Activated CD4-positive, alpha-beta T cell treated with anti-CD3 and anti-CD28 coated beads, Interleukin-2, Interleukin-6, amounts not matched to agents 100 ng/mL and 50 ng/mL, durations not matched to agents 16 hours and 8 hours (primary cell): ENCODE measurements around the gene KRTAP16-1.
"Not testable (repeated sequence)": the region's sequence is repeated elsewhere in the genome, so short reads cannot be mapped to it uniquely, and the experiment has no call there.

Experiments
- DNase-seq: peaks from one replicate; pipeline ENCODE4 v3.0.0-alpha.2; 2020

KRTAP16-1 gene

GRCh38 chr17:41301916-41302901 lies 6.9 kb downstream of the KRTAP16-1 start, which contains the start of gene KRTAP29-1:
KRTAP29-1 (minus strand) TSS chr17:41302851; CDS start chr17:41302851, 0 bp downstream.
- DNase-seq: no peak

GRCh38 chr17:41301204-41301790 lies 7.8 kb downstream of the KRTAP16-1 start:
- DNase-seq: no peak

DNA sequence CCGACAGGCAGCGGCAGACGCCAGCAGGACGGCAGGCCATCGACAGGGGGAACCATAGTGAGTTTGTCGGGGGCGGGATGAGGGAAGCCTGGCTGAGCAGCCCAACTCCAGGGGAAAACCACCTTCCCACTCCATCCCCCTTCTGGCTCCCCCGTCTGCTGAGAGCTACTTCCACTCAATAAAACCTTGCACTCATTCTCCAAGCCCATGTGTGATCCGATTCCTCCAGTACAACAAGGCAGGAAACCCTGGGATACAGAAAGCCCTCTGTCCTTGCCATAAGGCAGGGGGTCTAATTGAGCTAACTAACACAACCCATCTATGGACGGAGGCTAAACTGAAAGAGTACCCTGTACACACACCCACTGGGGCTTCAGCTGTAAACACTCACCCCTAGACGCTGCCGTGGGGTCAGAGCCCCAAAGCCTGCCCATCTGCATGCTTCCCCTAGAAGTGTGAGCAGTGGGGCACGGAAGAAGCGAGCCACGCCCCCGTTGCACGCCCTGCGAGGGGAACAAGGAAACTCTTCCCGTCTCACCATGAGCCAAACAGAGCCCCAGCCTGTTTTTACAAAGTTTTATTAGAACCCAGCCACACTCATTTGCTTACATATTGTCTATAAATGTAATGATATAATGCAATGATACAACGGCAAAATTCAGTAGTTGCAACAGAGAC lies 10.5 kb downstream of the KRTAP16-1 start:
- no peak for DNase-seq

GRCh38 chr17:41296846-41297245 lies 12.3 kb downstream of the KRTAP16-1 start:
- DNase-seq: no peak

- DNase-seq: no peak
Measured at GRCh38 chr17:41294016-41294415, 15.1 kb downstream of the KRTAP16-1 start.

GRCh38 chr17:41287050-41287449 lies 22.1 kb downstream of the KRTAP16-1 start:
- DNase-seq: no peak

GRCh38 chr17:41284546-41284945 lies 24.6 kb downstream of the KRTAP16-1 start:
- DNase-seq: no peak

DNA sequence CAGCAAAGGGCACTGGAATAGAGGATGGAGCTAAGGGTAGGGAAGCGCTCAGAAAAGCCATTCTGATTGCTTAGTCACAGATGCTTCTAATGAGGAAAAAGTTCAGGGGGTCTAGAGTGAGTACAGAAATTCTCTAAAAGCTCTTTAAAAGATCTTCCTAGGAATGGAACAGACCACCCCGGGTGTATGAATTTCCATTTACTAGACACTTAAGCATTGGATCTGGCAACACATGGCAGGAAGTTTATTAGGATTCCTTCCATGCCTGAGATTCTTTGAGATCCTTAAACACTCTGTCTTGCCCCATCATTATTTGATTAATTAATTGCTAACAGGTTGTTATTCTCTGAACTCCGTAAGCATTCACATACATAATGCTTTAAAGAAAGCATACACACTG lies 25.1 kb downstream of the KRTAP16-1 start:
- DNase-seq: no peak

DNA sequence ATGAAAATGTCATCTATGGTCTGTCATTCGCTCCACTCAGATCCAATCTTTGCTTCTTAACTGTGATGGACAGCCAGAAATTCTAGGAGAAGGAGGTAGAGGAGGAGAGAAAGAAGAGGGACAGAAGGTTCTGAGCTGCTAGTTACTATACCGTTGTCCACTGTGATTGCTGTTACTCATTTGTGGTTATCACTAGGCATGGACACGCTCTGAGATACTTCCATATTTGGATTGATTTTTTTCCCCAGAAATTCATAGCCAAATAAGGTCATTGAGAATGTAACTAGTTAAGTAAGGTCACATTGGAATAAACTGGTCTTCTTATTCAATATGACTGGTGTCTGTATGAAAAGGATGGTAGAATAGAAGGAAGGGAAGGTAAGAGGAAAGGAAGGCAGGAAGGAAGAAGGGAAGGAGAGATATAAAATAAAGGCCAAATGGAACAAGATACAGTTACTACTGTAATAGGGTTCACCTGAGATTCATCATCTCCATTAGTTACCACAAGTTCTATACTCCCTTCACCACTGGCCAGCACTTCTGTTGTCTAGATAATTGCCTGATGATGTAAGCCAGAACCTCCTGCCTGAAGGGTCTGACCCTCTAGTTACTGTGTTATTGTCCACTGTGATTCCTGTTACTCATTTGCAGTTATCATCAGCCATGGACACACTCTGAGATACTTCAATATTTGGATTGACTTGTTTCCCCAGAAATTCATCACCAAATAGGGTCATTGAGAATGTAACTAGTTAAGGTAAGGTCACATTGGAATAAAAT lies 30.7 kb downstream of the KRTAP16-1 start:
- DNase-seq: no peak

DNA sequence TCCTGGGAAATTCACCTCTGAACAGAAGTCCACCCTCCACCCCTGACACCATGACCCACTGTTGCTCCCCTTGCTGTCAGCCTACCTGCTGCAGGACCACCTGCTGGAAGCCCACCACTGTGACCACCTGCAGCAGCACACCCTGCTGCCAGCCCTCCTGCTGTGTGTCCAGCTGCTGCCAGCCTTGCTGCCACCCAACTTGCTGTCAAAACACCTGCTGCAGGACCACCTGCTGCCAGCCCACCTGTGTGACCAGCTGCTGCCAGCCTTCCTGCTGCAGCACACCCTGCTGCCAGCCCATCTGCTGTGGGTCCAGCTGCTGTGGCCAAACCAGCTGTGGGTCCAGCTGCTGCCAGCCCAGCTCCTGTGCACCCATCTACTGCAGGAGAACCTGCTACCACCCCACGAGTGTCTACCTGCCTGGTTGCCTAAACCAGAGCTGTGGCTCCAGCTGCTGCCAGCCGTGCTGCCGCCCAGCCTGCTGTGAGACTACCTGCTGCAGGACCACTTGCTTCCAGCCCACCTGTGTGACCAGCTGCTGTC lies 33.4 kb downstream of the KRTAP16-1 start, which contains the start of gene KRTAP9-7:
Gene KRTAP9-7, plus strand, starts transcription at position 51 of the 543 bp plus-strand sequence. Its CDS starts 0 bp downstream, at position 51.
- not testable (repeated sequence) for DNase-seq

DNA sequence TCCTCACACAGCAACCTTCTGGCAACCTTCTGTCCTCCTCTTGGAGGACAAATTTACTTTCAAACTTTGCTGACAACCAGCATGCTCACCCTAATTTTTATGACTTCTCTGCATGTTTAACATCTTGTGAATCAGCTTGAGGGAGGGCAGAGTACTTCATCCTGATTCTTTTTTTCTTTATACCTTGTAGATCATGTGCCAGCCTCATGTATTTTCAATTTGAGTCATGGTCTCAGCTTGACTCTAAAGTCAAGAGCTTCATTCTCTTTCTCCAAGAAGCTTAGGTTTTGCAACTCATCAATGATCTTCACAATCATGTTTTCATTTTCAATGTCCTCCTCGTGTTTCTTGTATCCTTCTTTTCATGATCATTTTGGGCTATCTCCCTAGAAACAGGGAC lies 37.3 kb downstream of the KRTAP16-1 start:
- no peak for DNase-seq

DNA sequence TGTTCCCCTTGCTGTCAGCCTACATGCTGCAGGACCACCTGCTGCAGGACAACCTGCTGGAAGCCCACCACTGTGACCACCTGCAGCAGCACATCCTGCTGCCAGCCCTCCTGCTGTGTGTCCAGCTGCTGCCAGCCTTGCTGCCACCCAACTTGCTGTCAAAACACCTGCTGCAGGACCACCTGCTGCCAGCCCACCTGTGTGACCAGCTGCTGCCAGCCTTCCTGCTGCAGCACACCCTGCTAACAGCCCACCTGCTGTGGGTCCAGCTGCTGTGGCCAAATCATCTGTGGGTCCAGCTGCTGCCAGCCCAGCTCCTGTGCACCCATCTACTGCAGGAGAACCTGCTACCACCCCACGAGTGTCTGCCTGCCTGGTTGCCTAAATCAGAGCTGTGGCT lies 37.8 kb downstream of the KRTAP16-1 start:
- not testable (repeated sequence) for DNase-seq

- no peak for DNase-seq
Measured at GRCh38 chr17:41267711-41268110, 41.4 kb downstream of the KRTAP16-1 start.

- DNase-seq: no peak
Measured at GRCh38 chr17:41265078-41265477, 44.0 kb downstream of the KRTAP16-1 start, which contains the start of gene KRTAP9-6. KRTAP9-6 (plus strand) TSS chr17:41265378; CDS start chr17:41265378, 0 bp downstream.

DNA sequence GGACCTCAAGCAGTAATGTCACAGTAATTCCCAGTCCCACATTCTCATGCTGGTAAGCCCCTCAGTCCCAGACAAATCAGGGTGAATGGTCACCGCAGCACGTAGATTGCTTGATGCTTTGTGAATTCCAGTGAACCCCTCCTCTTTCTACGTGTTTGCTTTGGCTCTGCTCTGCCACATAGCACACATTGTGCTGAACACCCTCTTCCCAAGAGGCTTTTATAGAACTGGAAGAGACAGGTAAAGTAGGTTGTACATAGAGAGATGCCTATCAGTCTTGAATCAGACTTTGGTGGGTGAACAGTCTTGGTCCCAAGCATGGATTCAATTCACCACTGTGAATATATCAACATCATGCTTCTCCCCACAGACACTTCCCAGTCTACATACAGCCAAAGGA lies 44.5 kb downstream of the KRTAP16-1 start:
- no peak for DNase-seq

- DNase-seq: no peak
Measured at GRCh38 chr17:41263212-41263611, 45.9 kb downstream of the KRTAP16-1 start.

DNA sequence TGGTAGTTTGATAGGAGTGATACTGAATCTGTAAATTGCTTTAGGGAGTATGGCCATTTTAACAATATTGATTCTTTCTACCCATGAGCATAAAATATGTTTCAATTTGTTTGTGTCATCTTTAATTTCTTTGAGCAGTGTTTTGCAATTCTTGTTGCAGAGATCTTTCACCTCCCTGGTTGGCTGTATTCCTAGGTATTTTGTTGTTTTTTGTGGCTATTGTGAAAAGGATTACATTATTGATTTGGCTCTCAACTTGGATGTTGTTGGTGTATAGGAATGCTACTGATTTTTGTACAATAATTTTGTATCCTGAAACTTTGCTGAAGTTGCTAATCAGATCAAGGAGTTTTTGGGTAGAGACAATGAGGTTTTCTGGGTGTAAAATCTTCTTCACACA lies 50.7 kb downstream of the KRTAP16-1 start:
- DNase-seq: no peak
